ENCODE measurements around the gene FLG. TPM values are rescaled to one million over a fixed set of nuclear protein-coding genes. Genes with fewer than 3 reads are reported as not detected.
A peak's percentile ranks its signal among the peaks of the same experiment; 100 is the strongest.

The FLG gene
- total and polyA plus RNA-seq, 8 donors = under 0.01 to 2.7 (median 0.05) TPM; not detected in 5

GRCh38 chr1:152347116-152347728 is 22.2 kb upstream of the FLG start:
- WGBS, 5 donors = 3 to 14% (median 4%) methylated on average over 8 of the region's 8 CpGs
- Histone ChIP-seq H3K9me3 (no peaks in the 10 kb centered on the region), H3K4me1 (no peaks in the 10 kb centered on the region), H3K36me3 (no peaks in the 10 kb centered on the region), H3K27ac (no peak overlapping the region), H3K27me3 (no peaks in the 10 kb centered on the region), H3K4me3 (no peak overlapping the region)
- TF ChIP-seq CTCF (IDR thresholded peaks at IDR 0.05) (peak in 5 of 7 experiments; percentile 65 to 81 (median 66)), POLR2A (IDR thresholded peaks at IDR 0.05) (no peak)
- DNase-seq = peak in 1 of 2 donors; percentile 70
- intact Hi-C loops (cut with DNase I; ENCODE audit: low total_unique reads) = no loop called here

GRCh38 chr1:152344438-152344837 is 19.4 kb upstream of the FLG start:
- DNase-seq = no peak
- Histone ChIP-seq H3K9me3 (no peaks in the 10 kb centered on the region), H3K27ac (no peak overlapping the region), H3K27me3 (no peaks in the 10 kb centered on the region), H3K4me3 (no peak overlapping the region), H3K4me1 (no peaks in the 10 kb centered on the region), H3K36me3 (no peaks in the 10 kb centered on the region)
- TF ChIP-seq EP300 (IDR thresholded peaks at IDR 0.05) (no peak), POLR2AphosphoS5 (IDR thresholded peaks at IDR 0.05) (no peak), CTCF (IDR thresholded peaks at IDR 0.05) (no peak), POLR2A (IDR thresholded peaks at IDR 0.05) (no peak)
- intact Hi-C loops (cut with DNase I; ENCODE audit: low total_unique reads) = no loop called here

GRCh38 chr1:152343006-152343405 is 18.0 kb upstream of the FLG start:
- TF ChIP-seq POLR2AphosphoS5 (IDR thresholded peaks at IDR 0.05) (no peak), POLR2A (IDR thresholded peaks at IDR 0.05) (no peak), CTCF (IDR thresholded peaks at IDR 0.05) (no peak), EP300 (IDR thresholded peaks at IDR 0.05) (no peak)
- no peak overlapping the region for H3K4me3 ChIP-seq
- no peaks in the 10 kb centered on the region for H3K36me3 ChIP-seq
- 33 to 62% (median 38%) methylated on average over 3 of the region's 3 CpGs for WGBS, 5 donors
- no peaks in the 10 kb centered on the region for H3K27me3 ChIP-seq
- DNase-seq = peak in 1 of 2 donors; percentile 44
- no peaks in the 10 kb centered on the region for H3K4me1 ChIP-seq
- H3K27ac ChIP-seq = no peak overlapping the region
- intact Hi-C loops (cut with DNase I; ENCODE audit: low total_unique reads) = no loop called here
- no peaks in the 10 kb centered on the region for H3K9me3 ChIP-seq

- 37 to 57% (median 52%) methylated on average over 7 of the region's 7 CpGs for WGBS, 5 donors
- intact Hi-C loops (cut with DNase I; ENCODE audit: low total_unique reads) = no loop called here
- TF ChIP-seq EP300 (IDR thresholded peaks at IDR 0.05) (no peak), CTCF (IDR thresholded peaks at IDR 0.05) (no peak), POLR2A (IDR thresholded peaks at IDR 0.05) (no peak), POLR2AphosphoS5 (IDR thresholded peaks at IDR 0.05) (no peak)
Observed at GRCh38 chr1:152335399-152335798, 10.4 kb upstream of the FLG start.

More at GRCh38 chr1:152335399-152335798, 10.4 kb upstream of the FLG start:
- Histone ChIP-seq H3K4me1 (no peaks in the 10 kb centered on the region), H3K4me3 (no peak overlapping the region), H3K27me3 (no peaks in the 10 kb centered on the region), H3K27ac (no peak overlapping the region), H3K36me3 (no peaks in the 10 kb centered on the region), H3K9me3 (no peaks in the 10 kb centered on the region)
- DNase-seq = no peak
